Measurements from ENCODE around the gene GPHA2. TPM values are rescaled to one million over a fixed set of nuclear protein-coding genes. Genes with fewer than 3 reads are reported as not detected.

The GPHA2 gene
- total and polyA plus RNA-seq, 2 of the 13 experiments (the other 11 are each of a cell fraction or from before 2014, with no cell fraction given): 13.0 to 19.1 TPM

DNA sequence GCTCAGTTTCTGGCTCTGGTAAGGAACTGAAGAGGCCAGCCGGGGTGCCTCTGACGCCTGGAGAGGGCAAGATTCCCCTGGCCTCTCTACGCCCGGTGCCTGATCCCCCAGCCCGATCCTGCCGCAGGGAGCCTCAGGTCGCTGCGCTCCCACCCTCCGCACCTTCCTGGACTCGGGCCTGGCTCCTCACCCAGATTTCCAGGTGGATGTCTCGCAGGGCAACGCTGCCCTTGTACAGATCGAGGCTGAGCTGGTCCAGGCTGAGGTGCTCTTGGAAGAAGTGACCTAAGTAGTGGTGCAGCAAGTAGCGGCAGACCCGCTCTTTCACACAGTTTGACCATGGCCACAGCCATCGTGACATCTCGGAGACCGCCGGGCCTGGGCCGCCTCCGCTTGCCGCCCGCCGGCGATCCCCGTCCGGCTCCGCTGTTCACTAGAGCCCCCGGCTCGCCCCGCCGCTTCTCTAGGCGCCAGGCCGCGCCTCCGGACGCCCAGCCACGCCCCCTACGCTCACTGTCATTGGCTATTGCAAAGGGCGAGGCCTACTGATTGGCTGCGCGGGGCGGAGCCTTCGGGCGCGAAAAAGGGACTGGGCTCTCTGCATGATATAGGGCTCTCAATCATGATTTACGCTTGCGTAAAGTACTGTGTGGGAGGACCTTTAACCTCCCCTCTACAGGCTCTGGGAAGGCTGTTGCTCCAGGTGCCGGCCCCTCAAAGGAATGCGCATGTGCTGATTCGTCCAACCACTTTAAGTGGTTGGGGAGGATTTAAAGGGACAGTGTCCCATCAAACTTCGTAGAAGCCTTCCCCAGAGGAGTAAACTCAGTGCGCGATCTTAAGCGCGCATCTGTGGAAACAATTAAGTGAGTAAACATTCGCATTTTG is 18.7 kb downstream of the GPHA2 start, which contains the start of gene ATG2A (continued):
- no peak for TF ChIP-seq CENPX (CRISPR knock-in tag; IDR thresholded peaks at IDR 0.05)
- TF ChIP-seq ZNF292 (CRISPR knock-in tag; IDR thresholded peaks at IDR 0.05; ENCODE audit: borderline replicate concordance, low read depth): no peak
- TF ChIP-seq TGIF2 (CRISPR knock-in tag; IDR thresholded peaks at IDR 0.05): 0 out of 2 replicates have a peak, but pooled peaks have one; percentile 67
- TF ChIP-seq, protein P1, sequence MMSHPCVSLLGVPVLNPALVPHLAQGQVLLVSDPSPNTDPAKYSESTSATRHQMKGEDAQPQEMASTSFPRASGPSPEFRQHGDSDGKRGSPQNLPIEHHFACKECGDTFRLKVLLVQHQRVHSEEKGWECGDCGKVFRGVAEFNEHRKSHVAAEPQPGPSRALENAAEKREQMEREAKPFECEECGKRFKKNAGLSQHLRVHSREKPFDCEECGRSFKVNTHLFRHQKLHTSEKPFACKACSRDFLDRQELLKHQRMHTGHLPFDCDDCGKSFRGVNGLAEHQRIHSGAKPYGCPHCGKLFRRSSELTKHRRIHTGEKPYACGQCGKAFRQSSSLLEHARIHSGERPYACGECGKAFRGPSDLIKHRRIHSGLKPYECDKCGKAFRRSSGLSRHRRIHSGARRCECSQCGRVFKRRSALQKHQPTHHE (CRISPR knock-in tag; IDR thresholded peaks at IDR 0.05; ENCODE audit: borderline replicate concordance): peak; percentile 26
- TF ChIP-seq TAF15 (IDR thresholded peaks at IDR 0.05; ENCODE audit: low read depth, low read length, poor library complexity, severe bottlenecking): no peak
- TF ChIP-seq KAT2B (IDR thresholded peaks at IDR 0.05; ENCODE audit: borderline replicate concordance, low read depth, low read length): no peak
- TF ChIP-seq SIN3A (IDR thresholded peaks at IDR 0.05; ENCODE audit: borderline replicate concordance, low read depth, low read length): 0 out of 2 replicates have a peak, but pooled peaks have one; percentile 47
- TF ChIP-seq SUZ12 (IDR thresholded peaks at IDR 0.05; ENCODE audit: low read depth, low read length): no peak
- TF ChIP-seq NFYC (CRISPR knock-in tag; IDR thresholded peaks at IDR 0.05): peak; percentile 90
- peak; percentile 76; the same call in 1 of the 2 replicates for TF ChIP-seq MXD4 (CRISPR knock-in tag; IDR thresholded peaks at IDR 0.05)
- TF ChIP-seq, protein P2, sequence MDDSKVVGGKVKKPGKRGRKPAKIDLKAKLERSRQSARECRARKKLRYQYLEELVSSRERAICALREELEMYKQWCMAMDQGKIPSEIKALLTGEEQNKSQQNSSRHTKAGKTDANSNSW (CRISPR knock-in tag; IDR thresholded peaks at IDR 0.05; ENCODE audit: borderline replicate concordance): no peak
- TF ChIP-seq, protein P3, sequence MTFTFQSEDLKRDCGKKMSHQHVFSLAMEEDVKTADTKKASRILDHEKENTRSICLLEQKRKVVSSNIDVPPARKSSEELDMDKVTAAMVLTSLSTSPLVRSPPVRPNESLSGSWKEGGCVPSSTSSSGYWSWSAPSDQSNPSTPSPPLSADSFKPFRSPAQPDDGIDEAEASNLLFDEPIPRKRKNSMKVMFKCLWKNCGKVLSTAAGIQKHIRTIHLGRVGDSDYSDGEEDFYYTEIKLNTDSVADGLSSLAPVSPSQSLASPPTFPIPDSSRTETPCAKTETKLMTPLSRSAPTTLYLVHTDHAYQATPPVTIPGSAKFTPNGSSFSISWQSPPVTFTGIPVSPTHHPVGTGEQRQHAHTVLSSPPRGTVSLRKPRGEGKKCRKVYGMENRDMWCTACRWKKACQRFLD (CRISPR knock-in tag; IDR thresholded peaks at IDR 0.05; ENCODE audit: borderline replicate concordance): no peak
- no peak for TF ChIP-seq ZKSCAN8 (CRISPR knock-in tag; IDR thresholded peaks at IDR 0.05; ENCODE audit: borderline replicate concordance)
- no peak for TF ChIP-seq IRX3 (CRISPR knock-in tag; IDR thresholded peaks at IDR 0.05; ENCODE audit: borderline replicate concordance, low read depth)
- TF ChIP-seq NFKBIZ (CRISPR knock-in tag; IDR thresholded peaks at IDR 0.05): no peak
- TF ChIP-seq PITX1 (CRISPR knock-in tag; IDR thresholded peaks at IDR 0.05): peak; percentile 45
- no peak for TF ChIP-seq TEAD2 (CRISPR knock-in tag; IDR thresholded peaks at IDR 0.05)
- TF ChIP-seq, protein P4, sequence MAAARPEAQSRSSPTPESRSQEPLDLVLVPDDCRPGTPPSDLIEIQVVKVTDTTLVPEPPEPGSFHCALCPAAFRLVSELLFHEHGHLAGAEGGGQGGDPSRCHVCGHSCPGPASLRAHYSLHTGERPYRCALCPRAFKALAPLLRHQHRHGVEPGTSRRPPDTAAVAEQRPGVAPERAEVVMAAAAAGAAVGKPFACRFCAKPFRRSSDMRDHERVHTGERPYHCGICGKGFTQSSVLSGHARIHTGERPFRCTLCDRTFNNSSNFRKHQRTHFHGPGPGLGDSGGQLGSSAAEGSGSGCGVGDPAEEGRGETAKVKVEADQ (CRISPR knock-in tag; IDR thresholded peaks at IDR 0.05; ENCODE audit: borderline replicate concordance): peak; percentile 53; the same call in 1 of the 2 replicates
- no peak for TF ChIP-seq CENPT (CRISPR knock-in tag; IDR thresholded peaks at IDR 0.05; ENCODE audit: low read depth)
- peak; percentile 34; the same call in 1 of the 2 replicates for TF ChIP-seq KLF11 (CRISPR knock-in tag; IDR thresholded peaks at IDR 0.05)
- TF ChIP-seq ZNF557 (CRISPR knock-in tag; IDR thresholded peaks at IDR 0.05): no peak
- TF ChIP-seq ZMAT3 (CRISPR knock-in tag; conservative IDR thresholded peaks at IDR 0.05): peak; percentile 71; the same call in 1 of the 2 replicates
- no peak for TF ChIP-seq MED1 (CRISPR knock-in tag; IDR thresholded peaks at IDR 0.05)

All from HepG2 (cell line).